HepG2 (cell line): Measurements from ENCODE around the gene TUBA4B. TPM values are rescaled to one million over a fixed set of nuclear protein-coding genes. Genes with fewer than 3 reads are reported as not detected.

Experiments used
- ARNTL ChIP-seq: sonication (generic); formaldehyde crosslinking; IDR thresholded peaks from 2 replicates; pipeline ENCODE4 v1.4.0; 2020; ENCODE audit warnings: mild to moderate bottlenecking, missing genetic modification reagents
- ATAD3A ChIP-seq: sonication (generic); formaldehyde crosslinking; IDR thresholded peaks from 2 replicates; pipeline ENCODE4 v1.4.0; 2020; ENCODE audit warnings: missing genetic modification reagents
- CEBPB ChIP-seq: IDR thresholded peaks from 2 replicates; pipeline ENCODE4 v1.6.1; 2011; ENCODE audit warnings: low read depth, low read length, improper control_type of control experiment, borderline replicate concordance
- FUBP1 ChIP-seq: sonication (generic); formaldehyde crosslinking; IDR thresholded peaks from 2 replicates; pipeline ENCODE4 v1.5.1; 2020; ENCODE audit warnings: missing genetic modification reagents, mild to moderate bottlenecking, borderline replicate concordance
- GATAD1 ChIP-seq: IDR thresholded peaks from 2 replicates; pipeline ENCODE4 v1.6.1; 2016; ENCODE audit warnings: missing genetic modification reagents, missing compliant biosample characterization
- GMEB1 ChIP-seq: sonication (generic); formaldehyde crosslinking; IDR thresholded peaks from 2 replicates; pipeline ENCODE4 v1.5.1; 2020; ENCODE audit warnings: missing genetic modification reagents, mild to moderate bottlenecking, borderline replicate concordance
- HDAC2 ChIP-seq: sonication (generic); formaldehyde crosslinking; IDR thresholded peaks from 2 replicates; pipeline ENCODE4 v1.4.0; 2020; ENCODE audit warnings: missing genetic modification reagents
- HES4 ChIP-seq: sonication (generic); formaldehyde crosslinking; IDR thresholded peaks from 2 replicates; pipeline ENCODE4 v1.9.0; 2021; ENCODE audit warnings: mild to moderate bottlenecking, missing genetic modification reagents, borderline replicate concordance
- MAFG ChIP-seq: sonication (generic); formaldehyde crosslinking; IDR thresholded peaks from 2 replicates; pipeline ENCODE4 v1.5.1; 2020; ENCODE audit warnings: mild to moderate bottlenecking, missing genetic modification reagents
- MIER2 ChIP-seq: IDR thresholded peaks from 2 replicates; pipeline ENCODE4 v1.6.1; 2016; ENCODE audit warnings: missing biosample characterization, missing genetic modification reagents
- NFKBIZ ChIP-seq: IDR thresholded peaks from 2 replicates; pipeline ENCODE4 v1.6.1; 2018; ENCODE audit warnings: missing genetic modification reagents, missing compliant biosample characterization
- PCBP2 ChIP-seq: fragments of 200-400 bp; formaldehyde crosslinking; optimal IDR thresholded peaks from 2 replicates; pipeline ENCODE3; 2018; ENCODE audit warnings: low read length, low read depth; ENCODE audit not compliant: poor library complexity, severe bottlenecking
- RCOR2 ChIP-seq: IDR thresholded peaks from 2 replicates; pipeline ENCODE4 v1.6.1; 2016; ENCODE audit warnings: missing biosample characterization, missing genetic modification reagents
- SMAD9 ChIP-seq: sonication (generic); formaldehyde crosslinking; IDR thresholded peaks from 2 replicates; pipeline ENCODE4 v1.5.1; 2020; ENCODE audit warnings: mild to moderate bottlenecking, missing genetic modification reagents
- TRIM24 ChIP-seq: sonication (generic); formaldehyde crosslinking; IDR thresholded peaks from 2 replicates; pipeline ENCODE4 v1.8.0; 2022; ENCODE audit warnings: mild to moderate bottlenecking, missing genetic modification reagents
- ZFP90 ChIP-seq: sonication (generic); formaldehyde crosslinking; IDR thresholded peaks from 2 replicates; pipeline ENCODE4 v1.8.0; 2022; ENCODE audit warnings: missing genetic modification reagents, mild to moderate bottlenecking, inconsistent platforms, borderline replicate concordance
- ZNF274 ChIP-seq: sonication (generic); formaldehyde crosslinking; IDR thresholded peaks from 2 replicates; pipeline ENCODE4 v1.5.1; 2020; ENCODE audit warnings: mild to moderate bottlenecking, missing genetic modification reagents
- ZNF367 ChIP-seq: sonication (generic); formaldehyde crosslinking; IDR thresholded peaks from 2 replicates; pipeline ENCODE4 v1.4.0; 2020; ENCODE audit warnings: missing genetic modification reagents, borderline replicate concordance
- ZNF543 ChIP-seq: sonication (generic); formaldehyde crosslinking; IDR thresholded peaks from 2 replicates; pipeline ENCODE4 v1.4.0; 2020; ENCODE audit warnings: mild to moderate bottlenecking, missing genetic modification reagents
- ZNF574 ChIP-seq: sonication (generic); formaldehyde crosslinking; IDR thresholded peaks from 2 replicates; pipeline ENCODE4 v1.4.0; 2020; ENCODE audit warnings: missing genetic modification reagents
- ZNF614 ChIP-seq: IDR thresholded peaks from 2 replicates; pipeline ENCODE4 v1.6.1; 2018; ENCODE audit warnings: missing biosample characterization, missing genetic modification reagents, inconsistent platforms, borderline replicate concordance
- ZNF615 ChIP-seq: sonication (generic); formaldehyde crosslinking; IDR thresholded peaks from 2 replicates; pipeline ENCODE4 v1.5.0; 2020; ENCODE audit warnings: mild to moderate bottlenecking, missing genetic modification reagents, borderline replicate concordance
- ZNF709 ChIP-seq: sonication (generic); formaldehyde crosslinking; IDR thresholded peaks from 2 replicates; pipeline ENCODE4 v1.5.0; 2020; ENCODE audit warnings: mild to moderate bottlenecking, missing genetic modification reagents
- ZNF746 ChIP-seq: sonication (generic); formaldehyde crosslinking; IDR thresholded peaks from 2 replicates; pipeline ENCODE4 v1.8.0; 2022; ENCODE audit warnings: mild to moderate bottlenecking, missing genetic modification reagents
- ZNF790 ChIP-seq: sonication (generic); formaldehyde crosslinking; IDR thresholded peaks from 2 replicates; pipeline ENCODE4 v1.8.0; 2022; ENCODE audit warnings: missing genetic modification reagents, mild to moderate bottlenecking, borderline replicate concordance
- polyA plus RNA-seq, 8 experiments: library from polyadenylated mRNA; depleted of rRNA in 3 of 8; stranded (reverse) in 7 of 8; unstranded in 1 of 8; fragments of >200 nt; fragmentation: Illumina TruSeq in 4 of 8; extraction: Trizol in 4 of 8; gene quantifications; 2 replicates each; pipeline versions ENCODE4 v1.2.1 to v1.2.3, GENCODE V29; 2011 to 2016; ENCODE audit warnings: low read depth in 4 of 8, missing spikeins in 1 of 8, mixed read lengths in 1 of 8; ENCODE audit not compliant: insufficient read depth in 1 of 8
- total RNA-seq, 5 experiments: library from RNA; depleted of rRNA; stranded (reverse); fragments of >200 nt; fragmentation: Illumina TruSeq; extraction: Trizol; gene quantifications; 2 replicates each; pipeline ENCODE4 v1.2.3, GENCODE V29; 2016; ENCODE audit warnings: low read depth in 1 of 5

TUBA4B gene
- total and polyA plus RNA-seq, 2 of the 13 experiments (the other 11 are each of a cell fraction or from before 2014, with no cell fraction given), result 0.18 to 0.22 TPM

GRCh38 chr2:219279151-219279915 lies 26.3 kb downstream of the TUBA4B start, which contains the start of gene DNAJB2 (continued):
- TF ChIP-seq ZNF574 (CRISPR knock-in tag), result peak; percentile 91; the same call in 1 of the 2 replicates
- TF ChIP-seq MAFG (CRISPR knock-in tag), result no peak
- peak; percentile 75 for TF ChIP-seq HDAC2 (CRISPR knock-in tag)
- peak; percentile 86 for TF ChIP-seq GMEB1 (CRISPR knock-in tag)
- TF ChIP-seq ARNTL, result peak; percentile 46; the same call in 1 of the 2 replicates
- no peak; the same call in 1 of the 2 replicates for TF ChIP-seq ZNF790 (CRISPR knock-in tag)
- TF ChIP-seq FUBP1, result no peak
- TF ChIP-seq GATAD1 (CRISPR knock-in tag), result peak; percentile 83
- no peak for TF ChIP-seq RCOR2 (CRISPR knock-in tag)
- TF ChIP-seq TRIM24 (CRISPR knock-in tag), result no peak
- TF ChIP-seq ZNF709 (CRISPR knock-in tag), result peak; percentile 80; the same call in 1 of the 2 replicates
- no peak for TF ChIP-seq ZNF615 (CRISPR knock-in tag)
- peak; percentile 63; the same call in 1 of the 2 replicates for TF ChIP-seq HES4 (CRISPR knock-in tag)
- TF ChIP-seq ZNF274 (CRISPR knock-in tag), result no peak
- no peak for TF ChIP-seq SMAD9 (CRISPR knock-in tag)
- 0 out of 2 replicates have a peak, but pooled peaks have one; percentile 84 for TF ChIP-seq ZNF367 (CRISPR knock-in tag)
- 0 out of 2 replicates have a peak, but pooled peaks have one; percentile 54 for TF ChIP-seq ZNF614 (CRISPR knock-in tag)
- no peak for TF ChIP-seq ATAD3A (CRISPR knock-in tag)
- TF ChIP-seq PCBP2, result no peak
- TF ChIP-seq ZNF543 (CRISPR knock-in tag), result peak; percentile 69; the same call in 1 of the 2 replicates
- peak; percentile 39 for TF ChIP-seq ZNF746 (CRISPR knock-in tag)
- TF ChIP-seq CEBPB, result no peak
- TF ChIP-seq MIER2 (CRISPR knock-in tag), result peak; percentile 38; the same call in 1 of the 2 replicates
- TF ChIP-seq ZFP90 (CRISPR knock-in tag), result peak; percentile 78; the same call in 1 of the 2 replicates
- TF ChIP-seq NFKBIZ (CRISPR knock-in tag), result peak; percentile 86
